NCI-H2196 treated with DMSO at 0.1 percent for 48 hours (cell line): ENCODE results near the gene PRSS57.
A peak's percentile ranks its signal among the peaks of the same experiment; 100 is the strongest.
"Not testable (repeated sequence)": the region's sequence is repeated elsewhere in the genome, so short reads cannot be mapped to it uniquely, and the experiment has no call there.

Experiments
- DNase-seq: peaks from one replicate; lab custom pipeline; 2025; ENCODE audit not compliant: unreplicated experiment; lab: John Stamatoyannopoulos, UW

PRSS57 gene

DNA sequence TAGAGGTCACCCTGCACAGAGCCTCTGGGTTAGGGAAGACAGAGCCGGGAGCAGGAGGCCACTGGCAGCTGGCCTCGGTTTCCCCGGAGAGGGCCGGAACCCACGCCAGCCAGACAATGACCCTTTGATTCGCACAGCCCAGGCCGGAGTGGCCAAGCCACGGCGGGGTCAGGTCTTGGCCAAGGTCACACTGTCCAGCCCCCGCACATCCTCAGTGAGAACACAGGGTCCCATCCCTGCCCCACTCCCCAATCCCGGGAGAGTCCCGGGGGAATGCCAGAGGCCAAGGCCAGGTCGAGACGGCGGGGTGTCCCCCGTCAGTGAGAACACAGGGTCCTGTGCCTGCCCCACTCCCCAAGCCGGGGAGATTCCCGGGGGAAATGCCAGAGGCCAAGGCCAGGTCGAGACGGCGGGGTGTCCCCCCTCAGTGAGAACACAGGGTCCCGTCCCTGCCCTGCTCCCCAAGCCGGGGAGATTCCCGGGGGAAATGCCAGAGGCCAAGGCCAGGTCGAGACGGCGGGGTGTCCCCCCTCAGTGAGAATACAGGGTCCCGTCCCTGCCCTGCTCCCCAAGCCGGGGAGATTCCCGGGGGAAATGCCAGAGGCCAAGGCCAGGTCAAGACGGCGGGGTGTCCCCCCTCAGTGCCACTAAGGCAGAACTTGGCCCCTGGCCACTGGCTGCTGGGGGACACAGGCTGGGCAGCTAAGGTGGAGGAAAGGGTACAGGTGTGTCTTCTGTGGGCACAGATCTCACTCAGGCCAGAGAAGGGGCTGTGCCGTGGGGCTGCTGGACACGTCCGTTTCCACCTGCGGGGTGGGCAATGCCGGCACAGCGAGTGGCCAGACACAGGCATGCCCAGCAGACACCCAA, 20.7 kb downstream of the PRSS57 start:
- no peak for DNase-seq

- no peak for DNase-seq
Observed at GRCh38 chr19:670609-671075, 24.6 kb downstream of the PRSS57 start.

GRCh38 chr19:668675-669434, 26.4 kb downstream of the PRSS57 start:
- DNase-seq, result not testable (repeated sequence)

DNA sequence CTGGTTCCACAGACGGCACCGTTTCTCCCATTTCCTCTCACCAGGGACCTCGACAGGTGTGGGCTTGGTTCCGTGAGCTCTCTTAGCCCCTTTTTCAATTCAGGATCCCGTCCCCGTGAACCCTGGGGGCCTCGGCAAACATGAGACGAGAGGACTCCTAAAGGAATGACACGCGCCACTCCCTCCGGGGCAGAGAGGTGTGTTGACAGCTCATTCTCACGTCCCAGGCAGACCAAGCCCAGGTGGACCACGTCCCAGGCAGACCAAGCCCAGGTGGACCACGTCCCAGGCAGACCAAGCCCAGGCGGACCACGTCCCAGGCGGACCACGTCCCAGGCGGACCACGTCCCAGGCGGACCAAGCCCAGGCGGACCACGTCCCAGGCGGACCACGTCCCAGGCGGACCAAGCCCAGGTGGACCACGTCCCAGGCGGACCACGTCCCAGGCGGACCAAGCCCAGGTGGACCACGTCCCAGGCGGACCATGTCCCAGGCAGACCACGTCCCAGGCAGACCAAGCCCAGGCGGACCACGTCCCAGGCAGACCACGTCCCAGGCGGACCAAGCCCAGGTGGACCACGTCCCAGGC, 28.2 kb downstream of the PRSS57 start:
- not testable (repeated sequence) for DNase-seq

DNA sequence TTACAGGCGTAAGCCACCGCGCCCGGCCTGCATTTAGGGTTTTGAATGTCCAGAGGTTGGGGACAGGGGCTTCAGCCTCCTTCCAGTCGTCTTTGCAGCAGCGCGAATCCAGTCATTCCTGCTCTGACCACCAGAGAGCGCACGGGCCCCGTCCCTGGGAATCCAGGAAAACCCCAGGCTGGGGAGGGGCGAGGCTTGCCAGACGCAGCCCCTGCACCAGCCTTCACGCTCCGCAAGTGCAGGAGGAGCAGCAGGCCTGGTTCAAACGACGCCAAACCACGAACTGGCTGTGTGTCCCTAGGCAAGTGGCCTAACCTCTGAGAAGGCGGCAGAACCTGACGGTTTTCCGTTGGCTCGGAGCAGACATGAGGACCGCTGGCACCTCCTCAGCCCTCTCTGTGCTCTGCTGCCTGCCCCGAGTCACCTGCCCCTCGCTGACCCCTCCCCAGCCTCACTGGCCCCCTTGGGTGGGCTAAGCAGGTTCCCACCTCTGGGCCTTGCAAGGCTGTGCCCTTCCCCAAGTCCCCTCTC, 30.3 kb downstream of the PRSS57 start:
- DNase-seq, result peak; percentile 73

DNA sequence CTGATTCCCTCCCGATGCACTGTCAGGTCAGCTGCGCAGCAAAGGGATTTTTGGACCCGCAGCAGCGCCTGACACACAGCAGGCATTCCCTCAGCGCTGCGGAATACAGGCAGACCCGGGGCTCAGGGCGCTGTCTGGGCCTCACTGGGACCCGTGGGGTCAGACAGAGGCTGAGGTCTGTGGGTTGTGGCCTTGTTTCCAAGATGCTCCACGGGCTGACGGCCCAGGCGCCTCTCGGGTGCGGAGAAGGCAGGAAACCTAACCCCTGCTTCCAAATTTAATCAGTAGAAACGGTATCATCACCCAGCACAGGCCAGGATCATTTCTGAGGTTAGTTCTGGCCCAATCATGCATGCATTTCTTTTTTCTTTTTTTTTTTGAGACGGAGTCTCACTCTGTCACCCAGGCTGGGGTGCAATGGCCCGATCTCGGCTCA, 31.6 kb downstream of the PRSS57 start:
- DNase-seq, result no peak

DNA sequence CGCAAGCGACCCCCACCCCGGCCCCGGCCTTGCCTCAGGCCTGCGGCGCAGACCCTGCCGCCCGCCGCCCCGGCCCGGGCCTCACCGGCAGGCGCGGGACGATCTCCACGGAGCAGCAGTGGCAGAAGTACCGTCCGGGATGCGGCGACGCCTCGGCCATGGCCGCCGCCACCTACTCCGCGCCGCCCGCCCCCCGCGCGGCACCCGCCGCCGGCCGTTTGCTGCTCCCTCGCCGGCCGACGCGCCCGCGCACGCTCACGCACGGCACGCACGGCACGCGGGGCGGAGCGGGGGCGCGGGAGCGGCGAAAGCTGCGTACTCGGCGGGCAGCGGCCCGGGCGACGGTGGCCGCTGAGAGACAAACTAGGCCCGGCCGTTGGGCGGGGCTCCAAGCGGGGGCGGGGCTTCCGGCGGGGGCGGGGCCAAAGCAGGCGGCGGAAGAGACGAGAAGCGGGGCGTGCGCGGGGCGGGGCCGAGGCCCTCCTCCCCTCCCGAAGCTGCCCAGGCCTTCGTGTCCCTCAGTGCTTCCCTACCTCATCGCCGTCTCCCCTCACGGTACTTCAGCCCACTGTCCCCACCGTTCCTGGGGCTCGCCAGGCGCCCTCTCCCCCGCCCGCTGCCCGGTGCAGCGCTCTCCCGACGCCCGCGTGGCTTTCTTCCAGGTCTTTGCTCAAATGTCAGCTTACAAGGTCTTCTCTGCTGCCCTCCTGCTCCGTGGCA, 32.1 kb downstream of the PRSS57 start, which contains the start of gene RNF126:
Gene RNF126, minus strand, starts transcription at position 253 of the 720 bp plus-strand sequence. Its CDS starts 93 bp downstream, at position 160.
- DNase-seq, result peak; percentile 82

DNA sequence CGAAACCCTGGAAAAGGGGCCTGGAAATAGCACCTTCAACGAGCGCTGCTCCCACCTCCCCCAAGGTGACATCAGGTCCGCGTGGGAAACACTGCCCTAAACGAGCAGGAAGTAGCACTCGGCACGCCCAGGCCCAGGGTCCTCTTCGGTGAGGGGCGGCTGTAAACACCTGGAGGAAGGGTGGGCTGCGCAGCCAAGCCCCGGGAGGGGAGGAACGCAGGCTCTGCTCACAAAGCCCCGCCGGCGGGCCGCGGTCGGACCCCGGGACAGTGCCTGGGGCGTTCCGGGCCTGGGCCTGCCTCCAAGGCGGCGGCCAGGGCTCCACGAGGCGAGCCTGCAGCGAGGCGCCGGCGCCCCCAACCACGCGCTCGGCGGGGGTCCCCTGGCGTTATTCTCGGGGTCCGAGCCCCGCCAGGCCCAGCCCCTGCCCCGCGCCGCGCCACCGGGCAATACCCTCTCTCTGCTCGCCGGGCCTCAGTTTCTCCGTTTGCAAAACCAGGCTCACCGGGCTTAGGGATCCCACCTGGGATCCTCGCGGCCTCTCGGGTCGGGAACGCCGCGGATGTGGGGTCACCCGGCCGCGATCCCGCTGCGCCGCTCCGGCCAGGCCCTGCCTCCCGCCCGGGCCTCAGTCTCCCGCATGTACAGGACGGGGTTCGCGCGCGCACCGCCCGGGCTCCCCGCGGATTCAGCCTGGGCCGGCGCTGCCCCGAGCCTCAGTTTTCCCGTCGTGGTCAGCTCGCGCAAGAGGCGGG, 32.9 kb downstream of the PRSS57 start:
- DNase-seq, result no peak

- no peak for DNase-seq
Observed at GRCh38 chr19:661427-662196, 33.6 kb downstream of the PRSS57 start.

DNA sequence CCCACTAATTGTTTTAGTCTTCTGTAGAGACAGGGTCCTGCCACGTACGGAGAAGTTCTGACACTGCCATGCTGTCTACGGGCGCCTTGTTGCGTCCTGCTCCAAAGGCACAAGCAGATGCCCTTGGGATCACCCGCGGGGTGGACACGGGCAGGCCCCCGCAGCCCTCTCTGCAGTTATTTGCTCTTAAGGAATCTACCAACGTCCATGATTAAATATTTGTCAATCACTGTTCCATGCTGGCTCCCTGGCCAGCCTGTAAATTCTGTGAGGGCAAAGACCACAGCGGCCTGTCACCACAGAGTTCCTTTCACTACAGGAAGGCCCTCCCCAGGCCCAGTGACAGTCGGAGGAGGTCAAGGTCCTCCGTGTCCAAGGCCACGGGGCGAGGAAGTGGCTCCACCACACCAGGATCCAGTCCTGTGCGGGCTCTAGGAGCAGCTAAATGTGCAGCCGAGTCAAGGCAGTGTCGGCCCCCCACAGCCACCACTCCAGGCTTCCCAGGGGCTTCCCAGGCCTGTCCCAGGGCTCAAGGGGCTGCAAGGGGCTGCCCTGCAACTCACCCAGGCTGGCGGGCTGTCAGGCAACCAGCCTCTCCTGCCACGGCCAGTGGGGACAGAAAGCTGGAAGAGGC, 34.3 kb downstream of the PRSS57 start:
- no peak for DNase-seq

DNA sequence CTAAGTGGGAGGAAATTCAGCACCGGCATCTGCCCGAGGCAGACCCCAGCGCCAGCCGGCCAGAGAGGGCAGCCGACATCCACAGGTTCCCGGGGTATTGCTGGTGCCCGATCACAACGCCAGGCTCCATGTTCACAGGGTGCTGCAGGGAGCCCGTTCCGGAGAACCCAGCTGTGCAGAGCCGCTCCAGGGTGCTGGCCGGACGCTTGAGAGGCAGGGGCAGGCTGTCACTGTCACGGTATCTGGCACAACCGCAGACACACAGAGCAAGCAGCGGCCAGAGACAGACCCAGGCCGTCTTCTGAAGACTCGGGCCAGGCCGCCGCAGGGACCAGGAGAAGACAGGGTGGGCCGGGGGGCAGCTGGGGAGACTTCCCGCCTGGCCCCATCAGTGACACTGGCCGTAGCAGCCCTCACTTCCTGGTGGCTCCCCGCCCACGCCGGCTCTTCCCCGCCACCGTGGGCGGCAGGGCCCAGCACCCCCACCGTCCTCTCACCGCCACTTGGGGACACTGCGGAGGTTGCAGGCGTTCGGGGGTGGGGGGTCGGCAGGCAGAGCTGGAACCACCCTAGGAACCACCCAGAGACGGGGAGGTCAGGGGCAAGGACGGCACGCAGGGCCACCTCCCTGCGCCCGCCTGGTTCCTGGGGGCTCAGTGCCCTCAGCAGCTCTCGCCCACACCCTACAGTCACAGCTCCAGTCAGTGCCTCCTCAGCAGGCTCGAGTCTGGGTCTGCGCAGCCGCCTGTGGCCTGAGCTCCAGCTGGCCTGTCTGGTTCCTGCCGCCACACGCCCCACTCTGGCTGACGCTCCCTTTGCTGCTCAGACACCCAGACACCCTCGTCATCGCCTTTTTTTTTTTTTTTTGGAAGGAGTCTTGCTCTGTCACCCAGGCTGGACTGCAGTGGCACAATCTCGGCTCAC, 36.1 kb downstream of the PRSS57 start:
- DNase-seq, result no peak

DNA sequence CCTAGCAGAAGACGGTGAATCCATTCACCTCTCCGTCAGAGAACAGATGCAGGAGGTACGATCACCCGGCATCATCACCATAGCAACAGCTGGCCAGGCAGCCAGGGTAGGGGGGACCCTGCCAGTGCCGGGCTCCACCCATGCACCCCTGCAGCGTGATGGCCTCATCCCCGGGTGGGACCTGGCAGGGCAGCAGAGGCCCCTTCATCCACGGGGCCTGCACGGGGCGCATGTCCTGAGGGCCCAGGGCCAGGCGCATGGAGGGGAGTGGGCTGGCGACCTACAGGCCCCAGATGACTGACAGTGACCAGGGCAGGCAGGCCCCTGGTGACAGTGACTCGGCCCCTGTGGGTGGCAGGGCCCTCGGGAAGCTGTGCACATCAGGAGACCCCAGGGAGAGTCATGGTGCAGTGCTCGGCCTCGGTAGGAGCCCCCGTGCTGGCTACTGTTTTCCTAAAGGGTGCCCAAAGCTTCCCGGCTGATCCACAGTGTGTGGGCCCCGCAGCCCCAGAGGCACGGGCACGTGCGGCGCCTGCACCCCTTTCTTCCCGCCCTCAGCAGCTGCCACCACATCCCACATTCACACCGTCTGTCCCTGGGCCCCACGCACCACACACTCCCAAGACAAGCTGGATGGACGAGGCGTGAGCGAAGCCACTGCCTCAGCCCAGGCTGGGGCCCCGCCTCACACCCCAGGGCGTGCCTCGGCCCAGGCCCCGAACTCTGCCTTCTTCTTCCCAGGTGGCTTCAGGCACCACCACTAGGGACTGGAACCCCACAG, 37.0 kb downstream of the PRSS57 start:
- DNase-seq, result no peak

- no peak for DNase-seq
Observed at GRCh38 chr19:657611-658010, 37.6 kb downstream of the PRSS57 start.

DNA sequence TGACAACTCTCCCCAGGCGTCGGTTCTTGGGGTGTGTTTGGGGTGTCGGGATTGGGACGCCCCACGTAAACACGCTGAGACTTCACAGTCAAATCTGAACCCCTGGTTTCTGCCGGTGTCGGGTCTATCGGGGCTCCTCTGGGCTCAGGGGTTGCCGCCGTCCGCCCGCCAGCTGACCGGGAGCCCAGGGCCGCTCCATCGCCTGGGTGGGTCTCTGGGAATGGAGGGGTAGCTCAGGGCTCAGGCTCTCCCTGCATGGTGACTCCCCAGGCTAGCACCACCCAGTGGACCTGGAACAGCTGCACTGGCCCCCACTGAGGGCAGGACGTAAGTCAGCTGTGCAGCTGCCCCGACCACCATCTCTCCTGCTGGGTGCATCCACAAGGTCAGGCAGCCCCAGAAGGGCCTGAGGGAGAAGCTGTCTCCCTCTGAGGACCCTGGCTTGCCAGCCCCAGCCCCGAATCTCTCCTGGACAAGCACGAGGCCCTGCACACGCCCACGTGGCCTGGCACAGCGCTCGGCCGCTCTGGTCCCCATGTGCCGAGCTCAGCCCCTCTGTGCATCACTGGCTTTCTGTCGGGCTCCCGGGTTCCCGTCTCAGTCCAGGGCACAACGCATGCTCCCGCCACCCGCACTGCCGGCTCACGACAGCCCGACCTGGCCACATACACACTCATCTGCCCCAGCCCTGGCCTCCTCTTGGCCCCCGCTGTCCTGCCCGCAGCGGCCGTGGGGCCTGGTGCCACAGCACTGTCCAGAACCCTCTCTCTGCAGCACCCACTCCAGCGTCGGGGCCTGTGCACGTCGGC, 38.3 kb downstream of the PRSS57 start:
- DNase-seq, result no peak

DNA sequence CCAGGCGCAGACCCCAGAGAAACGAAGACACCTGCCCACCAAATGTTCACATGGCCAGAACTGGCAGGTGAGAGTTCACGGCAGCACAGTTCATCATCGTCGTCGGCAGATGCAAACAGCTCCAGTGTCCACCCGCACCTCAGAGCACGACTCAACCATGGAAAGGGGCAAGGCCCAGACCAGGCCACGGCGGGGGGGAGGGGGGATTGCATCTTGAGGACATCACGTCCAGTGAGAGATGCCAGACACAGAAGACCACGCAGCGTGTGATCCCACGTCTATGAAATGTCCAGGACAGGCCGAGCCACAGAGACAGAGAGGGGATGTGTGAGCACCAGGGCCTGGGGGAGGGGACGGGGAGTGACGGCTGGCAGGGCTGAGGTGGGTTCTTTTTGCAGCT, 39.6 kb downstream of the PRSS57 start:
- no peak for DNase-seq

- DNase-seq, result no peak
Observed at GRCh38 chr19:653425-653824, 41.8 kb downstream of the PRSS57 start.
